B cell (primary cell): Measurements from ENCODE around the gene PDE6A.

Experiments
- CTCF ChIP-seq: fragments of 200-600 bp; IDR thresholded peaks from one replicate; pipeline ENCODE4 v1.8.0; 2022; ENCODE audit warnings: antibody characterized with exemption, mild to moderate bottlenecking
- EZH2 ChIP-seq: IDR thresholded peaks from 2 replicates; pipeline ENCODE4 v1.6.1; 2012; ENCODE audit warnings: borderline replicate concordance, low read depth, mild to moderate bottlenecking, moderate library complexity, low read length; ENCODE audit not compliant: insufficient read depth, poor library complexity, severe bottlenecking

- TF ChIP-seq CTCF (no peak), EZH2 (no peak)
Measured at GRCh38 chr5:149841851-149842793, 102.5 kb downstream of the PDE6A start.
